Endothelial cell of umbilical vein (primary cell): ENCODE measurements around the gene RAB11FIP3. TPM values are rescaled to one million over a fixed set of nuclear protein-coding genes. Genes with fewer than 3 reads are reported as not detected.

Experiments
- BruUV-seq: library from RNA; stranded (reverse); fragments of 400-500 nt; replicated peaks from 2 replicates; lab custom pipeline; 2021; lab: Mats Ljungman, UMichigan
- CTCF ChIA-PET: fragments of 300-600, 350-600 bp; sonication (Branson Sonifier 250); formaldehyde crosslinking; loops from one replicate; lab custom pipeline; 2021; ENCODE audit warnings: antibody characterized with exemption, inconsistent platforms; lab: Charles Lee
- POLR2A ChIA-PET: fragments of 300-600, 350-600 bp; sonication (Branson Sonifier 250); formaldehyde crosslinking; loops from one replicate; lab custom pipeline; 2021; ENCODE audit warnings: antibody characterized with exemption, inconsistent platforms; lab: Charles Lee
- DNase-seq: peaks from one replicate; pipeline ENCODE4 v3.0.0-alpha.2; 2011; ENCODE audit warnings: low read depth, low spot score
- FAIRE-seq: peaks from 2 replicates; lab custom pipeline; 2011; peaks lifted over from hg19 to GRCh38; lab: Jason Lieb, UNC
- H2AFZ ChIP-seq: 2 replicates; pipeline ENCODE4 v1.6.0; 2012; ENCODE audit warnings: low read depth, low read length, control low read depth, inconsistent platforms
- H3K27ac ChIP-seq: 2 replicates; pipeline ENCODE4 v1.5.1; 2011; ENCODE audit warnings: low read depth, mild to moderate bottlenecking, control low read depth, low read length, moderate library complexity; ENCODE audit not compliant: insufficient read depth
- H3K27me3 ChIP-seq, 2 experiments: 2 replicates each; pipeline versions ENCODE4 v1.6.0 to v1.6.1; 2011; ENCODE audit warnings: low read length in 2 of 2, mixed read lengths in 1 of 2; ENCODE audit not compliant: control insufficient read depth in 2 of 2, insufficient read depth in 2 of 2
- H3K36me3 ChIP-seq, 2 experiments: 2 replicates in 1 of 2; 3 replicates in 1 of 2; pipeline ENCODE4 v1.5.1; 2011; ENCODE audit warnings: low read length in 2 of 2, mild to moderate bottlenecking in 1 of 2, moderate library complexity in 1 of 2; ENCODE audit not compliant: control insufficient read depth in 2 of 2, insufficient read depth in 2 of 2; ENCODE audit errors: extremely low read depth in 1 of 2
- H3K4me1 ChIP-seq: 3 replicates; pipeline ENCODE4 v1.5.1; 2011; ENCODE audit warnings: mild to moderate bottlenecking, low read length; ENCODE audit not compliant: control insufficient read depth, insufficient read depth; ENCODE audit errors: extremely low read depth
- H3K4me2 ChIP-seq: 2 replicates; pipeline ENCODE4 v1.6.1; 2011; ENCODE audit warnings: low read length, control low read depth, mixed read lengths; ENCODE audit not compliant: insufficient read depth
- H3K4me3 ChIP-seq, 3 experiments: fragments of 200-600 bp in 1 of 3; sonication (generic), shearing (Covaris generic) in 1 of 3; replicated peaks in 1 of 3; 2 replicates each; pipeline ENCODE4 v1.5.1; 2011 to 2016; ENCODE audit warnings: control low read depth in 3 of 3, low read length in 3 of 3, mild to moderate bottlenecking in 2 of 3, inconsistent platforms in 1 of 3, low read depth in 1 of 3, moderate library complexity in 1 of 3; ENCODE audit not compliant: insufficient read depth in 1 of 3
- H3K79me2 ChIP-seq: 2 replicates; pipeline ENCODE4 v1.6.0; 2012; ENCODE audit warnings: low read length, inconsistent platforms; ENCODE audit not compliant: control insufficient read depth, insufficient read depth
- H3K9ac ChIP-seq: replicated peaks from 2 replicates; pipeline ENCODE3; 2011; ENCODE audit warnings: low read length, control low read depth; ENCODE audit not compliant: insufficient read depth; ENCODE audit errors: extremely low read depth
- H3K9me1 ChIP-seq: replicated peaks from 3 replicates; pipeline ENCODE4 v1.6.0; 2011; ENCODE audit warnings: mild to moderate bottlenecking, low read length; ENCODE audit not compliant: control insufficient read depth, insufficient read depth; ENCODE audit errors: extremely low read depth
- H3K9me3 ChIP-seq: replicated peaks from 2 replicates; pipeline ENCODE4 v1.5.1; 2012; ENCODE audit warnings: low read length, inconsistent platforms; ENCODE audit not compliant: control insufficient read depth, insufficient read depth
- H4K20me1 ChIP-seq: replicated peaks from 2 replicates; pipeline ENCODE3; 2011; ENCODE audit warnings: mild to moderate bottlenecking, low read length; ENCODE audit not compliant: control insufficient read depth, insufficient read depth; ENCODE audit errors: extremely low read depth
- CTCF ChIP-seq, 2 donors: IDR thresholded peaks; 1 replicate in 1 of 2; 2 replicates in 1 of 2; pipeline ENCODE4 v1.5.1; 2011; ENCODE audit warnings: low read length in 2 of 2, mild to moderate bottlenecking in 2 of 2, moderate library complexity in 2 of 2, control low read depth in 1 of 2, inconsistent platforms in 1 of 2, low read depth in 1 of 2; ENCODE audit not compliant: insufficient read depth in 1 of 2; ENCODE audit errors: extremely low read depth in 1 of 2
- FOS ChIP-seq: IDR thresholded peaks from 2 replicates; pipeline ENCODE4 v1.6.1; 2011; ENCODE audit warnings: mild to moderate bottlenecking, low read length, moderate library complexity, borderline replicate concordance; ENCODE audit not compliant: insufficient read depth
- GATA2 ChIP-seq: IDR thresholded peaks from 2 replicates; pipeline ENCODE4 v1.7.0; 2011; ENCODE audit warnings: low read depth, mild to moderate bottlenecking, moderate library complexity, mixed read lengths, low read length; ENCODE audit not compliant: insufficient read length, insufficient read depth
- POLR2AphosphoS5 ChIP-seq: IDR thresholded peaks from 2 replicates; pipeline ENCODE4 v1.6.1; 2012; ENCODE audit warnings: low read depth, mild to moderate bottlenecking, control low read depth, low read length, moderate library complexity; ENCODE audit not compliant: insufficient read depth
- dilution Hi-C: fragments of 300-500 bp; cut with MboI; formaldehyde crosslinking; loops from one replicate; pipeline ENCODE4 v1.15.0; 2019; ENCODE audit warnings: low sequenced_read_pairs; ENCODE audit not compliant: extremely low pct_ligation_motif_present
- intact Hi-C: fragments of 100-400 bp; cut with micrococcal nuclease; formaldehyde crosslinking; loops from one replicate; pipeline ENCODE4 v1.10.0; 2022
- polyA plus RNA-seq, 4 experiments: library from polyadenylated mRNA; depleted of rRNA in 3 of 4; stranded (reverse) in 3 of 4; unstranded in 1 of 4; fragments of >200 nt; gene quantifications; 2 replicates each; pipeline versions ENCODE4 v1.2.1 to v1.2.3, GENCODE V29; 2011 to 2012; ENCODE audit warnings: missing spikeins in 1 of 4
- total RNA-seq: library from RNA; stranded (reverse); gene quantifications from 2 replicates; pipeline ENCODE4 v1.2.3, GENCODE V29; 2021

The RAB11FIP3 gene
- total and polyA plus RNA-seq, 2 donors (not counting 3 experiments of a cell fraction or from before 2014, with no cell fraction given) = 20.5 to 75.9 TPM

DNA sequence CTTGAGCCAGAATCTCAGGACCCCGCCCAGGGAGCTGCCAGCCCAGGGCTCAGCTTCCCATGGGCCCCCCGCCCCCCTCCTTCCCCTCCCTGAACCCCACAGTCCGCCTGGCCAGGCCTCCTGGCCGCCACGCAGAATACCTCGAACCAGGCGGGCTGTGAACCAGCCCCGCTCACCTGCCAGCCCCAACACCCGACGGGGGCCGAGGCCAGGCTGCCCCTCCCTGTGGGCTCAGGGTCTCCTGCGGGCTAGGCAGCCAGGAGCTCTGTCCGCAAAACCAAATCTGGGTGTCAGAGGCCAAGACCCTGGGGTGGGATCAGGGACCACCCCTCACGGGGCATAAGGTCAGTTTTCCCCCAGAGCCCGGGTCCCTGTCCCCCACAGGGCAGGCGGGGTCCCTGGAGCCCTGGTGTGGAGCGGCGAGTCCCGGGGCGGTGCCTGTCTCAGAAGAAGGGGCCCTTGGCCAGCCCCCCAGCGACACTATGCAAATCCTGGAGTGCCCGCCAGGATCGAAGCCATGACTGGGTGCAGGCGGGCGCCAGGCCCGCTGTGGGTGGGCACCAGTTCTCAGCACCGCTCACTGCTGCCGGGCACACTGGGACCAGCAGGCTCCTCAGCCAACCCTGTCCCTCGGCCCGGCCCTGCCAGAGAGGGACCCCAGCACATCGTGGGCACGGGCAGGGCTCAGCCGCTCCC, 128.3 kb downstream of the RAB11FIP3 start:
- dilution Hi-C loops (no loop called here), intact Hi-C loops (no loop called here)
- BruUV-seq = TSS peak; percentile 56
- Histone ChIP-seq H3K9me3 (no peaks in the 10 kb centered on the region), H3K9me1 (no peaks in the 10 kb centered on the region), H3K4me2 (no peak overlapping the region), H3K27me3 (no peaks in the 10 kb centered on the region), H3K9ac (no peak overlapping the region), H4K20me1 (no peaks in the 10 kb centered on the region), H3K79me2 (peaks cover under 1% of the 10 kb centered on the region), H3K4me1 (peaks cover 6% of the 10 kb centered on the region), H3K36me3 (peaks cover 0 to 11% of the 10 kb centered on the region in 2 experiments), H3K4me3 (no peak overlapping the region), H2AFZ (no peak overlapping the region), H3K27ac (no peak overlapping the region)
- DNase-seq = no peak
- ChIA-PET CTCF (interaction anchor here (0.7 to 2.8 kb wide), 4 partner anchors 10 to 26 kb away, joined by 3 to 9 read pairs (median 4); partner anchors contain the start of gene NHLRC4), POLR2A (no interaction called here)
- FAIRE-seq = no peak
- no peak for TF ChIP-seq POLR2AphosphoS5
- no peak for TF ChIP-seq GATA2
- no peak for TF ChIP-seq FOS
- no peak for TF ChIP-seq CTCF (IDR thresholded peaks at IDR 0.05; ENCODE audit: extremely low read depth in 1 of 2, insufficient read depth in 1 of 2, low read depth in 1 of 2, low read length in 2 of 2)
